ENCODE results near the gene ZNF398.

The ZNF398 gene

DNA sequence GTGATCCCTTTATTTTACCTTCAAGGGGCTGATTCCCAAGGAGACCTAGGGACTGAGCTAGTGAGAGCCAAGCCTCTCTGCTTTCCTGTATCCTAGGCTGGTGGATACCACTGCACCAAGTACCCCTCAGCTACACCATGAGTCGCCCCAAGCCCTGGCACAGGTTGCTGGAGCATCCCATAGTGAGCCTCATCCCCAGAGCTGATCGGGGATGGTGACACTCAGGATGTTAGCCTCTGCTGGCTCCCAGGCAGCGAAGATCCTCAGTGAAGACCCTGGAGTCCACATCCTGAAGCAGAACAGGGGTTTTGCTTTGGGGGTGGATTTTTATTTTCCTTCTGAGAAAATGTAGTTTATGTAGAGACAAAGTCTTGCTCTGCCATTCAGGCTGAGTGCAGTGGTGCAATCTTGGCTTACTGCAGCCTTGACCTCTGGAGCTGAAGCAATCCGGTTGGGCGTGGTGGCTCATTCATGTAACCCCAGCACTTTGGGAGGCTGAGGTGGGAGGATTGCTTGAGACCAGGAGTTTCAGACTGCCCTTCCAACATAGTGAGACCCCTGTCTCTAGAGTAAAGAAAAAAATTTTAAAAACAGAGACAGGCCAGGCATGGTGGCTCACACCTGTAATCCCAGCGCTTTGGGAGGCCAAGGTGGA lies 79.7 kb downstream of the ZNF398 start:
- H3K4me2 ChIP-seq (ENCODE audit: low read depth, low read length, poor library complexity, severe bottlenecking): no peak overlapping the region
- no peaks in the 10 kb centered on the region for H3K36me3 ChIP-seq (ENCODE audit: low read length)
- H3K9me3 ChIP-seq (ENCODE audit: insufficient read depth, low read length): no peaks in the 10 kb centered on the region
- no peak overlapping the region for H3K4me3 ChIP-seq (ENCODE audit: insufficient read depth, low read length, poor library complexity, severe bottlenecking)
- no peak overlapping the region for H2AFZ ChIP-seq (ENCODE audit: low read depth, low read length, severe bottlenecking)
- H3K9ac ChIP-seq (ENCODE audit: low read length): no peak overlapping the region
- no peaks in the 10 kb centered on the region; the same call in 1 of the 2 replicates for H3F3A ChIP-seq (ENCODE audit: insufficient read depth)
- H3K27ac ChIP-seq (ENCODE audit: low read depth, low read length): no peak overlapping the region
- TF ChIP-seq, protein P1, sequence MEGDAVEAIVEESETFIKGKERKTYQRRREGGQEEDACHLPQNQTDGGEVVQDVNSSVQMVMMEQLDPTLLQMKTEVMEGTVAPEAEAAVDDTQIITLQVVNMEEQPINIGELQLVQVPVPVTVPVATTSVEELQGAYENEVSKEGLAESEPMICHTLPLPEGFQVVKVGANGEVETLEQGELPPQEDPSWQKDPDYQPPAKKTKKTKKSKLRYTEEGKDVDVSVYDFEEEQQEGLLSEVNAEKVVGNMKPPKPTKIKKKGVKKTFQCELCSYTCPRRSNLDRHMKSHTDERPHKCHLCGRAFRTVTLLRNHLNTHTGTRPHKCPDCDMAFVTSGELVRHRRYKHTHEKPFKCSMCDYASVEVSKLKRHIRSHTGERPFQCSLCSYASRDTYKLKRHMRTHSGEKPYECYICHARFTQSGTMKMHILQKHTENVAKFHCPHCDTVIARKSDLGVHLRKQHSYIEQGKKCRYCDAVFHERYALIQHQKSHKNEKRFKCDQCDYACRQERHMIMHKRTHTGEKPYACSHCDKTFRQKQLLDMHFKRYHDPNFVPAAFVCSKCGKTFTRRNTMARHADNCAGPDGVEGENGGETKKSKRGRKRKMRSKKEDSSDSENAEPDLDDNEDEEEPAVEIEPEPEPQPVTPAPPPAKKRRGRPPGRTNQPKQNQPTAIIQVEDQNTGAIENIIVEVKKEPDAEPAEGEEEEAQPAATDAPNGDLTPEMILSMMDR (IDR thresholded peaks at IDR 0.05; ENCODE audit: insufficient read depth, low read length, poor library complexity, severe bottlenecking): no peak
- no peak for TF ChIP-seq EZH2phosphoT487 (conservative IDR thresholded peaks at IDR 0.05; ENCODE audit: low read length)
- no peaks in the 10 kb centered on the region for H4K20me1 ChIP-seq (ENCODE audit: low read depth, low read length)
- no peaks in the 10 kb centered on the region for H3K9me2 ChIP-seq (replicated peaks; ENCODE audit: insufficient read depth, low read length)
- H3K27me3 ChIP-seq (ENCODE audit: low read length): no peaks in the 10 kb centered on the region
- H3K79me2 ChIP-seq (ENCODE audit: insufficient read depth, low read length): no peaks in the 10 kb centered on the region

DNA sequence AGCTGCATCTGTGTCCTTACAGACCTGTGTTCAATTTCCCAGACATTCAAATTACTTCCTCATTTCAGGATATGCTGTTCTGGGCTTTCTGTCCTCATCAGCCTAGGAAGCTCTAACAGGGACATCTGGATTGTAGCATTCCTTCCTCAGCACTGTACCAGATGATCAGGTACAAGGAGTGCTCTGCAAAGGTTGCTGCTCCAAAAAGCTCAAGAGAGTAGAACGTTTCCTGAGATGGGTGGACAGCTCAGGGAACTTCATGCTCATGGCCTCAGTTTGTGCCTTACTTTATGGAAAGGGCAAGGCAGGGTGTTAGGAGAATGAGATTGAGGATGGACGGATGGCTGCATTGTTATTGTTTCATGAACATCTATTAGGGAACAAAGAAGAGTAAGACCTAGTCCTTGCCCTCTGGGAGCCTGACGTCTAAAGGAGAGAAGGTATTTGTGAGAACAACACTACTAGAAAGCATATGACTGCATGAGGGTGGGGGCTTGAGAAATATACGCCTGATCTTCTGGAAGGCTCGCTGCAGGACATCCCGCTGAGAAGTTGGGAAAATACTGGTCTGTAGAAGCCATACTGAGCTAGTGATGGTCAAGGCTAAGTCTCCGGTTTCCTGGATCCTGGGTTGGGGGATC lies 81.7 kb downstream of the ZNF398 start:
- Histone ChIP-seq H3F3A (ENCODE audit: insufficient read depth) (no peaks in the 10 kb centered on the region; the same call in 1 of the 2 replicates), H3K36me3 (ENCODE audit: low read length) (no peaks in the 10 kb centered on the region), H3K27me3 (ENCODE audit: low read length) (no peaks in the 10 kb centered on the region), H3K79me2 (ENCODE audit: insufficient read depth, low read length) (no peaks in the 10 kb centered on the region), H3K4me3 (ENCODE audit: insufficient read depth, low read length, poor library complexity, severe bottlenecking) (no peak overlapping the region), H3K27ac (ENCODE audit: low read depth, low read length) (no peak overlapping the region), H2AFZ (ENCODE audit: low read depth, low read length, severe bottlenecking) (no peak overlapping the region), H3K4me2 (ENCODE audit: low read depth, low read length, poor library complexity, severe bottlenecking) (no peak overlapping the region), H4K20me1 (ENCODE audit: low read depth, low read length) (no peaks in the 10 kb centered on the region), H3K9me3 (ENCODE audit: insufficient read depth, low read length) (no peaks in the 10 kb centered on the region), H3K9me2 (replicated peaks; ENCODE audit: insufficient read depth, low read length) (no peaks in the 10 kb centered on the region), H3K9ac (ENCODE audit: low read length) (no peak overlapping the region)
- TF ChIP-seq, protein P1 (IDR thresholded peaks at IDR 0.05; ENCODE audit: insufficient read depth, low read length, poor library complexity, severe bottlenecking): no peak
- TF ChIP-seq EZH2phosphoT487 (conservative IDR thresholded peaks at IDR 0.05; ENCODE audit: low read length): no peak

DNA sequence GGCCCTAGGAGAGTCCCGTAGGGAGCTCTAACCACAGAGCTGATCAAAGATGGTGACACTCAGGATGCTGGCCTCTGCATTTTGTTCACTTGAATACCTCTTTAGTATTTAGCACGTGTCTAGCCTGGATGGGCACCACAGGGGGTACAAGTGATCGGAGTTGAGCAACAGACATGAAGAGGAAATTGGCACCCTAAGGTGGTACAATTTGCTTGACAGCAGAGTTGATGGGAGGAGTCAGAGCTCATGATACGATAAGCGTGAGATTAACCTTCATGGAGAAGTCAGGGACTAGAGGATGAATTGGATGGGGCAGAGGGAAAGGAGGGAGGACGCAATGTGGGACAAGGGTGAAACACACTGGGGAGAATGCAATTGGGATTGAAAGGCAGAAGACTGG lies 82.3 kb downstream of the ZNF398 start:
- H3K9me3 ChIP-seq (ENCODE audit: insufficient read depth, low read length): no peaks in the 10 kb centered on the region
- H3F3A ChIP-seq (ENCODE audit: insufficient read depth): no peaks in the 10 kb centered on the region; the same call in 1 of the 2 replicates
- H3K4me2 ChIP-seq (ENCODE audit: low read depth, low read length, poor library complexity, severe bottlenecking): no peak overlapping the region

More for the DNA sequence above, 82.3 kb downstream of the ZNF398 start:
- no peaks in the 10 kb centered on the region for H3K36me3 ChIP-seq (ENCODE audit: low read length)
- TF ChIP-seq, protein P1 (IDR thresholded peaks at IDR 0.05; ENCODE audit: insufficient read depth, low read length, poor library complexity, severe bottlenecking): no peak
- no peak overlapping the region for H3K27ac ChIP-seq (ENCODE audit: low read depth, low read length)
- no peaks in the 10 kb centered on the region for H3K9me2 ChIP-seq (replicated peaks; ENCODE audit: insufficient read depth, low read length)
- no peaks in the 10 kb centered on the region for H4K20me1 ChIP-seq (ENCODE audit: low read depth, low read length)
- no peaks in the 10 kb centered on the region for H3K79me2 ChIP-seq (ENCODE audit: insufficient read depth, low read length)
- H2AFZ ChIP-seq (ENCODE audit: low read depth, low read length, severe bottlenecking): no peak overlapping the region
- no peak overlapping the region for H3K9ac ChIP-seq (ENCODE audit: low read length)
- H3K27me3 ChIP-seq (ENCODE audit: low read length): no peaks in the 10 kb centered on the region
- no peak overlapping the region for H3K4me3 ChIP-seq (ENCODE audit: insufficient read depth, low read length, poor library complexity, severe bottlenecking)

Measured in SU-DHL-6 (cell line).